Stimulated activated naive CD8-positive, alpha-beta T cell treated with anti-CD3 and anti-CD28 coated beads, Interleukin-15, amount 100 ng/mL, for 72 hours (primary cell): ENCODE measurements around the gene ZNF628.

Source experiments
- ATAC-seq: fragments of 150-1000 bp; cut with Tn5 transposase; 2 replicates; pipeline ENCODE4 v1.10.0; 2021; ENCODE audit warnings: mild to moderate bottlenecking, moderate library complexity
- DNase-seq, 2 donors: peaks; one replicate each; pipeline ENCODE4 v3.0.0; 2021 to 2022
- H3K27ac Mint-ChIP-seq, 2 donors: one replicate each; pipeline ENCODE4 v1.8.0; 2022; ENCODE audit warnings: mild to moderate bottlenecking in 2 of 2, mixed read lengths in 2 of 2, moderate library complexity in 2 of 2
- H3K27me3 Mint-ChIP-seq: one replicate; pipeline ENCODE4 v1.8.0; 2022; ENCODE audit warnings: mixed read lengths
- H3K4me1 Mint-ChIP-seq: one replicate; pipeline ENCODE4 v1.8.0; 2022; ENCODE audit warnings: mild to moderate bottlenecking, mixed read lengths
- H3K4me3 Mint-ChIP-seq, 2 donors: one replicate each; pipeline ENCODE4 v1.8.0; 2022; ENCODE audit warnings: mild to moderate bottlenecking in 2 of 2, mixed read lengths in 2 of 2, moderate library complexity in 1 of 2
- H3K9me3 Mint-ChIP-seq, 2 donors: one replicate each; pipeline ENCODE4 v1.8.0; 2022; ENCODE audit warnings: mixed read lengths in 2 of 2

ZNF628 gene

DNA sequence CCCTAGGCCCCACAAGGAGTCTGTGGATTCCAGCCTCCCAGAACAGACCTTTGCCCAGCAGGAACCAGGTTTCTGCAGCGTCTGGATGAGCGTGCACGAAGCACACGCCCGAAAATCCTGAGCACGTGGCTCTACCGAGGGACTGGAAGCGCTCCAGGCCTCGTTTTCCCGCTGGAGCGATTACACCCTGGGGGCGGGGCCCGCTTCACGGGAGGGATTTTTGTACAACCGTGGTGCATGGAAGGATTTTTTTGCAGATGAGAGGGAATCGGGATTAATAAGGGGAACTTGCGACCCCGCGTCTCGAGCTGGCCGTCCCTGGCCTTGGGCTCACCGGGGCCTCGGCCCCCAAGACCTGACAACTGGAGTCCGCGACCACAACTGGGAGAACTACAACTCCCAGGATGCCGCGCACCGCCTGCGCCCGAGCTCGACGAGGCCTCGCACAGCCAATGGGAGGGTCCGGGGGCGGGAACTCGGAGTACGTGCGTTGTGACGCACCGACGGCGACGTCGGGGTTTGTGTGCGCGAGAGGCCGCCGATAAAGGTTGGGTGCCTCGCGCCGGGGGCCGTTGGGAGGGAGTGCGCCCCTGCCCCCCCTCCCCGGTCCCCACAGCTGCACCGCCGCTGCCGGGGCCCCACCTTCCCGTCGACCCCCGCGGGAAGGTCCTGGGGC, at the start of gene ZNF628:
TSS of gene ZNF628 (plus strand) at position 518 of the 676 bp plus-strand sequence. CDS start 3,294 bp downstream, outside the sequence.
- Mint-ChIP-seq H3K9me3 (no peaks in the 10 kb centered on the region), H3K4me1 (peaks cover 44% of the 10 kb centered on the region), H3K27me3 (no peaks in the 10 kb centered on the region), H3K27ac (peak within 1 kb of the TSS; percentile 88 to 97), H3K4me3 (peak within 1 kb of the TSS; percentile 96 to 97)
- ATAC-seq (peak; percentile 95), DNase-seq (peak; percentile 97 to 98)

DNA sequence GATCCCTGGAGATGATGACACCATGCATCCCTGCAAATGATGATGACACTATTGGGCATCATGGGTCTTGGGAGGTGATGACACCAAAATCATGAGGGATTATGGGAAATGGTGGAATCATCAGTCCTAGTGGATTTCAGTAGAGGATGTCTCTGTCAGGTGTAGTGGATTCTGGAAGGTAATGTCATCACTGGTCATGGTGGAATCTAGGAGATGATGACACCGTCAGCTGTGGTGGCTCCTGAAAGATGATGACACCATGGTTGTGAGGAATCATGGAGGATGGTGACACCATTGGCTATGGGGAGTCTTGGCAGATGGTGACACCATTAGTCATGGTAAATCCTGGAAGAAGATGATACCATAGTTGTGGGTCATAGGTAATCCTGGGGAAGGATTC, 45.2 kb upstream of the ZNF628 start:
- H3K27me3 Mint-ChIP-seq, result peaks cover 57% of the 10 kb centered on the region
- peaks cover 18% of the 10 kb centered on the region for H3K4me1 Mint-ChIP-seq
- no peak overlapping the region for H3K27ac Mint-ChIP-seq
- ATAC-seq (no peak), DNase-seq (no peak)
- H3K9me3 Mint-ChIP-seq, result peaks cover 0 to 14% of the 10 kb centered on the region in 2 donors
- no peak overlapping the region for H3K4me3 Mint-ChIP-seq

DNA sequence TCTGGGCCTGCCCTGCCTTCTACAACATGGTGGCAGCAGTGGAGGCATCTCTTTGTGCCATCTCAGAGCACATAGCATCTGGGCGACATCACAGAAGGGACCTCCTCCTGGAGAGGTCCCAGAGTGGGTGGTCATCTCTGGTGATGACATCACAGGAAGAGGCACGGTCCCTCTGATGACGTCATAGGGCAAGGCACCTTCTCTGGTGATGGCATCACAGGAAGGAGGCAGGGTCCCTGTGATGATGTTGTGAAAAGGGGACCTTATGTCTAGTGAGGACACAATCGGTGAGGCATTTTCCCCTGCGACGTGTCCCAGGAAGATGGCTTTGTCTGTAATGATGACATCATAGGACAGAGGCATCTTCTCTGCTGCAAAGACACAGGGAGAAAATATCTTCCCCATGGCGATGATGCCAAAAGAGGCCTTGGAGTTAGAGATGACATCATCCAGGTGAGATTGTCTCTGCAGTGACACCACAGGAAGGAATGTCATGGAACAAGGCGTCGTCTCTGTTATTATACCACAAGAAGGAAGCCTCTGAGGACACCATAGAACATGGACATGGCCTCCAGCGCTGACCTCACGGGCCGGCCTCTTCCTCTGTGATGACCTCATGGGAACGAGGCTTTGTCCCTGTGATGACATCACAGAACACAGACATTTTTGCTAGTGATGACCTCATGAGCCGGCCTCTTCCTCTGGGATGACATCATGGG, 44.0 kb upstream of the ZNF628 start:
- Mint-ChIP-seq H3K9me3 (peaks cover 0 to 14% of the 10 kb centered on the region in 2 donors), H3K4me1 (peaks cover 18% of the 10 kb centered on the region), H3K27me3 (peaks cover 51% of the 10 kb centered on the region), H3K27ac (no peak overlapping the region), H3K4me3 (no peak overlapping the region)
- no peak for DNase-seq
- ATAC-seq, result no peak

DNA sequence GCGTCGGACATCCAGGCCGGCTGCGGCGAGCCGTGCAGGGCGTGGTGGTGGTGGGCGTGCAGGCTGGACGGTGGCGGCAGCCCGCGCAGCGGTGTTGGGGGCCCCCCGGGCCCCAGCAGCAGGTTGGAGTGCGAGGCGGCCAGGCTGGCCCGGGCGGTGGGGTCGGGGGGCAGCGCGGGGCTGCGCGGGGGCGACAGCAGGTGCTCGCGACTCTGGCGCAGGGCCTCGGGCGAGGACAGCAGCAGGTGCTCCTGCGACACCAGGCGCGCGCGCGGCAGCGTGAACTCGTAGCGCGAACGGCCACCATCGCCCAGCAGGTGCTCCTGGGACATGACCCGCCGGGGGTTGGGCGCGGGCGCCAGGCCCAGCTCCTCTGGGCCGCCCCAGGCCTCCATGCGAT, 43.1 kb upstream of the ZNF628 start:
- peaks cover 47% of the 10 kb centered on the region for H3K27me3 Mint-ChIP-seq
- H3K27ac Mint-ChIP-seq, result no peak overlapping the region
- H3K9me3 Mint-ChIP-seq, result peaks cover 0 to 14% of the 10 kb centered on the region in 2 donors
- peaks cover 17% of the 10 kb centered on the region for H3K4me1 Mint-ChIP-seq
- DNase-seq (no peak), ATAC-seq (peak; percentile 24)
- H3K4me3 Mint-ChIP-seq, result no peak overlapping the region

GRCh38 chr19:55434356-55434919, 42.0 kb upstream of the ZNF628 start:
- Mint-ChIP-seq H3K9me3 (peaks cover 0 to 14% of the 10 kb centered on the region in 2 donors), H3K27me3 (peaks cover 36% of the 10 kb centered on the region), H3K4me3 (no peak overlapping the region), H3K4me1 (peaks cover 6% of the 10 kb centered on the region), H3K27ac (no peak overlapping the region)
- ATAC-seq, result no peak
- no peak for DNase-seq

GRCh38 chr19:55435020-55435419, 41.4 kb upstream of the ZNF628 start:
- peaks cover 1% of the 10 kb centered on the region for H3K4me1 Mint-ChIP-seq
- H3K27ac Mint-ChIP-seq, result no peak overlapping the region
- DNase-seq, result no peak
- peaks cover 0 to 10% of the 10 kb centered on the region in 2 donors for H3K9me3 Mint-ChIP-seq
- peaks cover 30% of the 10 kb centered on the region for H3K27me3 Mint-ChIP-seq
- H3K4me3 Mint-ChIP-seq, result no peak overlapping the region
- no peak for ATAC-seq

GRCh38 chr19:55436847-55437246, 39.6 kb upstream of the ZNF628 start:
- peaks cover 20% of the 10 kb centered on the region for H3K4me1 Mint-ChIP-seq
- ATAC-seq (no peak), DNase-seq (no peak)
- no peak overlapping the region for H3K4me3 Mint-ChIP-seq
- H3K27ac Mint-ChIP-seq, result no peak overlapping the region
- no peaks in the 10 kb centered on the region for H3K9me3 Mint-ChIP-seq
- peaks cover 12% of the 10 kb centered on the region for H3K27me3 Mint-ChIP-seq

DNA sequence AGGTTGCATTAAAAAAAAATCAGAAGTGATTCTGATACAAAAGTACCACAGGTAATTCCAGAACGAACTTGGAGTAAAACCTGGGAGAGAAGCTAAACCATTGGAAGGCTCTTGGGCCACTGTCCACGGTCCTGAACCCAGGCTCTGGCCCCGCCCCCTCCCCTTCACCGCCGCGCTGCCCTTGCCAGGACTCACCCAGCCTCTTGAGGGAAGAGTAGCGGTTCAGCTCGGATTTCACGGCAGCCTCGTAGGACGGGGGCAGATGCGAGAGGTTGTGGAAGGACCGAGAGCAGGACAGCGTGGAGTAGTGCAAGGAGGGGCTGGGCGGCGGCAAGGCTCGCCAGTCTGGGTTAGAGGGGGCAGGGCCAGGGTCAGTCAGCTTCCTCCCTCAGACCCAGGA, 39.0 kb upstream of the ZNF628 start:
- peaks cover 21% of the 10 kb centered on the region for H3K4me1 Mint-ChIP-seq
- no peak overlapping the region for H3K4me3 Mint-ChIP-seq
- DNase-seq, result no peak
- H3K27me3 Mint-ChIP-seq, result peaks cover 6% of the 10 kb centered on the region
- no peak overlapping the region for H3K27ac Mint-ChIP-seq
- no peaks in the 10 kb centered on the region for H3K9me3 Mint-ChIP-seq
- ATAC-seq, result no peak

GRCh38 chr19:55439052-55439451, 37.4 kb upstream of the ZNF628 start:
- no peak overlapping the region for H3K4me3 Mint-ChIP-seq
- H3K27me3 Mint-ChIP-seq, result no peaks in the 10 kb centered on the region
- peak overlapping the region in 1 of 2 donors; percentile 30 for H3K27ac Mint-ChIP-seq
- no peaks in the 10 kb centered on the region for H3K9me3 Mint-ChIP-seq
- DNase-seq, result no peak
- peaks cover 27% of the 10 kb centered on the region for H3K4me1 Mint-ChIP-seq
- ATAC-seq, result no peak

DNA sequence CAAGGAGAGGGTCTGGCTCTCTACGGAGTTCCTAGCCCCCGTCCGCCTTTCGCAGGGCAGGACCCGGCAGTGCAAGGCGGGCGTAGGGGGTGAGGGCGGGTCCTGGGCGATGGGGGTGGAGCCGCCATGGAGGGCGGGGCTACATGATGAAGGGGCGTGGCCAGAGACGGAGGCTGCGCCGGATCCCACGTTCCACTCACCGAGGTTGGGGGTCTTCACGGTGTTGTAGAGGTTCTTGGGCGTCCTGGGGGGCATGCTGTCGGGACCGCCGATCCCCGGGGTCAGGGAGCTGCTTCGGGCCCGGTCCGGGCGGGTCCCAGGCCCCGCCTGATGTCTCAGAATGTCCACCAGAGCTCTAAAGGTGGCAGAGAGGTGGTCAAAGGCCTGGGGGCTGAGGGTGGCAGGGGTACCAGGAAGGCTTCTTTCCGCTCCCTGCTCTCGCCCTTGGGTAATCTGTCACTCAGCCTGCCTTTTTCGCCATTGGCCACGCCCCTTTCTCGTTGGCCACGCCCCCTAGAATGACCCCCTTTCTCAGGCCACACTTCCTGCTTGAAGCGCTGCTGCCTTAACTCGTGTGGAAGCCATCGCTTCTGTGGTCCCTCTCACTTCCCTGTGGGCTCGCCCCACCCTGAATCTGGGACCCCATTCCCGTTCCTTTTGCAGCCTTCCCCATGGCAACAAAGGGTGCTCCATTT, 35.9 kb upstream of the ZNF628 start:
- H3K4me3 Mint-ChIP-seq, result peak overlapping the region; percentile 50
- H3K4me1 Mint-ChIP-seq, result peaks cover 27% of the 10 kb centered on the region
- no peaks in the 10 kb centered on the region for H3K9me3 Mint-ChIP-seq
- no peak overlapping the region for H3K27ac Mint-ChIP-seq
- H3K27me3 Mint-ChIP-seq, result no peaks in the 10 kb centered on the region
- DNase-seq (no peak), ATAC-seq (peak; percentile 41)

GRCh38 chr19:55441319-55441691, 35.1 kb upstream of the ZNF628 start:
- ATAC-seq (no peak), DNase-seq (no peak)
- Mint-ChIP-seq H3K27ac (no peak overlapping the region), H3K4me3 (peak overlapping the region; percentile 50 to 51), H3K27me3 (no peaks in the 10 kb centered on the region), H3K4me1 (peaks cover 27% of the 10 kb centered on the region), H3K9me3 (no peaks in the 10 kb centered on the region)

GRCh38 chr19:55441692-55442321, 34.6 kb upstream of the ZNF628 start:
- Mint-ChIP-seq H3K27ac (no peak overlapping the region), H3K27me3 (no peaks in the 10 kb centered on the region), H3K4me1 (peaks cover 27% of the 10 kb centered on the region), H3K4me3 (peak overlapping the region; percentile 50 to 51), H3K9me3 (no peaks in the 10 kb centered on the region)
- ATAC-seq, result peak; percentile 15
- no peak for DNase-seq

GRCh38 chr19:55442372-55442961, 34.0 kb upstream of the ZNF628 start:
- DNase-seq (no peak), ATAC-seq (peak; percentile 39)
- Mint-ChIP-seq H3K9me3 (no peaks in the 10 kb centered on the region), H3K4me3 (no peak overlapping the region), H3K27me3 (no peaks in the 10 kb centered on the region), H3K27ac (no peak overlapping the region), H3K4me1 (peaks cover 27% of the 10 kb centered on the region)

DNA sequence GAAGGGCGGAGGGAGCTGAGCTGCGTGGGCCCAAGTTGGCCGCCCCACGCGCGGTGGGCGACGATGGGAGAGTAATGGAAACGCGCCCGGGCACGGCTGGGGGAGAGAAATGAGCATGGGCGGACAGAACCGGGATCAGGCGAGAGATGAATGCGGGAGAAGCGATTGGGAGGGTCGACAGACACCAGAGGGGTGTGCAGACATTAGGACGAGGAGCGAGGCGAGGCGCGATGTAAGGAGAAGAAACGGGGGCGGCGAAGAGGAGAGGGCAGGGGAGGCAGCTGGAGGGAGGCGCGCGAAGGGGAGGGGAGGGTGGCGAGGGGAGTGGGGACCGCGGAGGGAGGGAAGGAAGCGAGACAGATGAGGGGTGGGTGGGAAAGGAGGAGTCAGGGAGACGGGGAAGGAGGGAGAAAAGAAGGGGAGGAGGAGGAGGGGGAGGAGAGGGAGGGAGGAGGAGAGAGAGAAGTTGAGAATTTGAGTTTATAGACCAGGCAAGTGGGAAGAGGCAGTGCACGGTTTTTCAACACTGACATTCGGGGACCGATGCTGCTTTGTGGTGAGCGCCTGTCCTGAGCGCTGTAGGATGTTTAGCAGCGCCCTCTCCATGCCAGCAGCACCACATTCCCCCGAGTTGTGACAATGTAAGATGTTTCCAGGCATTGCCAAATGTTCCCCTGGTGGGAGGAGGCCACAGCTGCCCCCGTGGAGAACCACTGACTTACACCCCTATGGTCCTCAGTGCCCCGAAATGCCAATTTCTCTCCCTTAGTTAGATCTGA, 33.2 kb upstream of the ZNF628 start, which contains the start of gene SHISA7:
TSS of gene SHISA7 (minus strand) at position 256 of the 779 bp plus-strand sequence. CDS start 437 bp downstream, outside the sequence.
- no peak for ATAC-seq
- H3K27me3 Mint-ChIP-seq, result no peaks in the 10 kb centered on the region
- no peak for DNase-seq
- H3K4me3 Mint-ChIP-seq, result no peak within 1 kb of the TSS
- H3K27ac Mint-ChIP-seq, result peak within 1 kb of the TSS in 1 of 2 donors; percentile 3
- H3K4me1 Mint-ChIP-seq, result peaks cover 27% of the 10 kb centered on the region
- no peaks in the 10 kb centered on the region for H3K9me3 Mint-ChIP-seq
